ENCODE data around the gene ATP12A. TPM values are rescaled to one million over a fixed set of nuclear protein-coding genes. Genes with fewer than 3 reads are reported as not detected.

Gene ATP12A
- total RNA-seq, result not detected in 2 replicates

DNA sequence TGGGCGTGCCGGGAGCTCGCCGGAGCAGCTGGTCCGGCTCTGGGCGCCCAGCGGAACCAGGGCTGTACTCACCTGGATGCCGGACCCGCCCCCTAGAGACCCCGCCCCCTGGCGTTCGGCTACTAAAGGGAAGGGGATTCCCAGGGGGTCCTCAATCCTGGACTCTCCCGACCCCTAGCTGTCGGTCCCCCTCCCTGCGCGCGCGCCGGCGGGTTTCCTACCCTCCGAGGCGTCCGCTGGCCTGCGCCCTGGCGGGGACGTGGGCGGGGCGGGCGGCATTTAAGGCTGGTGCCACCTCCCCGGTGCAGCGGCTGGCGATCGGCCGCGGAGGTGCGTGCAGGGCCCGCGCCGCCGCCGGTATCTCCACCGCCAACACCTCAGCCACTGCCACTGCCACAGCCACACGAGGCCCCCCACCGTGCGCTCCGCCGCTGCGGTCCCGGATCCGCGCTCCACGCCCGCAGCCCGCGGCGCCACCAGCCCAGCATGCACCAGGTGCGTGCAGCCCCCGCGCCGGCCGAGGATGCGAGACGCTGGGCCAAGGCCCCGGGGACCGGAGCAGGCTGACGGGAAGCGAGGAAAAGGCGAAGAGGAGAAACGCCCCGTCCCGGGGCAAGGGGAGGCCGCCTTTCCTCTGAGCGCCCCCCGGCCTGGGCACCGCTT lies at the start of gene ATP12A:
TSS of gene ATP12A (plus strand) at position 151 of the 663 bp plus-strand sequence. CDS start at position 487, 336 bp downstream.
- no peak for DNase-seq (ENCODE audit: low read depth, low spot score)

DNA sequence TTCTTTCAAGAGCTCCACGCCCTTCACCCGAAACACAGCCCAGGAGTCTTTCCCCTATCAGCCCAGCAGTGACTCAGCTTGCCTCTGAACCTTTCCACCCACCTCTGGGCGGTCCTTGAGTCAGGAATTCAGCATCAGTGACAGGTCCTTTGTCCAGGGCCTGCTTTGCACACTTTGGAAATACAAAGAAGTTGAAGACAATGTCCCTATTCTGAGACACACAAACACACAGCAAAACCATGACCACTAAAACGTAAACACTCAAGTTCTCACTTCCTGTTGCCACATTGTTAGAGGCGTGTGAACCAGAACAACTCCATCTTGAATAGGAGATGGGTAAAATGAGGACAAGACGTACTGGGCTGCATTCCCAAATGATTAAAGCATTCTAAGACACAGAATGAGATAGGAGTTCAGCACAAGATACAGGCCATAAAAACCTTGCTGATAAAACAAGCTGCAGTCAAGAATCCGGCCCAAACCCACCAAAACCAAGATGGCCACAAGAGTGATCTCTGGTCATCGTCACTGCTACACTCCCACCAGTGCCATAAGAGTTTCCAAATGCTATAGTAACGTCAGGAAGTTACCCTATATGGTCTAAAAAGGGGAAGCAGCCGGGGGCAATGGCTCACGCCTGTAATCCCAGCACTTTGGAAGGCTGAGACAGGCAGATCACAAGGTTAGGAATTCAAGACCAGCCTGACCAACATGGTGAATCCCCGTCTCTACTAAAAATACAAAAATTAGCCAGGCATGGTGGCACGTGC lies 49.2 kb upstream of the ATP12A start:
- no peak for DNase-seq (ENCODE audit: low read depth, low spot score)

DNA sequence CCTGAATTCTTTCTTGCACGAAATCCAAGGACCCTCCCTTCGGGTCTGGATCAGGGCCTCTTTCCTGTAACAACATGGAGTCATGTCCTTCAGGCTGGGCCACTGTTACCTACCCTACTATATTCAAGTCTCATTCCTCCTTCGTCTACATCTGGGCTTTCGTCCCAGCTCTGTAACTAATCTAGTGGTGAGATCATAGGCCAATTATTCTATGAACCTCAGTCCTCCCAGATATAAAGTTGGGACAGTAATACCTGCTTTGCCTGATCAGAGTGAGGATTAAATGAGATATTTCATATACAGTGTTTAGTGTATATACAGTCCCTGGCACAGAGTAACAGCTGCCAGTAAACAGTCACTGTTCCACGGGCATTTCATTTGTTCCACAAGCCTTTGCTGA lies 48.3 kb upstream of the ATP12A start:
- no peak for DNase-seq (ENCODE audit: low read depth, low spot score)

DNA sequence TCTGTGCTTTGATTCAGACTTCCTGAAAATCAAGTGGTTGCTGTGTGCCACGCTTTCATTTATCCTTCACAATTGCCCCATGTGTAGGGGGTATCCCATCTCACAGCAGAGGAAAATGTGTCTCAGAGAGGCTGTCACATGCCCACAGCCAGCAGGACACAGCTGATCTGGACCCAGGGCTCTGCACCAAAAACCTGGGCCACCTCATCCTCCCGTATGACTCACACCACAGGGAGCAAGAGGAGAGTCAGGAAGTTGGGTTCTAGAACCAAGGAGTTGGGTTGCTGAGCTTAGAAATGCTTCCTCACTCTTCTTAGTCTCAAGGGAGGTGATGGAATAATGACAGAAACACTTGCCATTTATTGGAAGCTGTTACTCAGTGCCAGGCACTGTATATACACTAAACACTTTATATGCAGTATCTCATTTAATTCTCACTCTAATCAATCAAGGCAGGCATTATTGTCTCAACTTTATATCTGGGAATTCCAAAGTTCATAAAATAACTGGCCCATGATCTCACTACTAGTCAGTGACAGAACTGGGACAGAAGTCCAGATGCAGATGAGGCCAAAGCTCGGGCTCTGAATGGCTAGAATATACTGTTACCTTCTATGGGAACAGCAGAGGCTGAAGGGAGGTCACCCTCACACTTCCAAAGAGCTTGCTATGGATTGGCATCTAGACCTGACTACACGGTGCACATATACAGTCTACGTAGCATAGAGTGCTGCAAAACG lies 47.7 kb upstream of the ATP12A start:
- no peak for DNase-seq (ENCODE audit: low read depth, low spot score)

DNA sequence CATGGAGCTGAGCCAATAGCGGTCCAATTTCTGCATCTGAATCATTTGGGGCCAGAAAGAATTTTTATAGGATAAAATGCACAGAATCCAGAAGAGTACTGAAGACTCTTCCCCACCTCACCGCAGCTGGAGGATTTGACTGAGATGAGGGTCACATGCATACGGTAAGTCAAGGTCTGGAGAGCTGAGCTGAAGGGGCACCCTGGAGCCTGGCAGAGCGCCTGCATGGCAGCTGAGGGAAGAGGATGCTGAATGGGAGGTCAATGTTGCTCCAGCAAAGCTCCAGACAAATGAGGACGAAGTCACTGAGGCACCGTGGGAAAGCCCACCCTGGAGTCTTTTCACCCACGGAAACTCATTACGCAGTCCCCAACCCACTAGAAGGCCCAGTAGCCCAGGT lies 43.4 kb upstream of the ATP12A start:
- no peak for DNase-seq (ENCODE audit: low read depth, low spot score)

DNA sequence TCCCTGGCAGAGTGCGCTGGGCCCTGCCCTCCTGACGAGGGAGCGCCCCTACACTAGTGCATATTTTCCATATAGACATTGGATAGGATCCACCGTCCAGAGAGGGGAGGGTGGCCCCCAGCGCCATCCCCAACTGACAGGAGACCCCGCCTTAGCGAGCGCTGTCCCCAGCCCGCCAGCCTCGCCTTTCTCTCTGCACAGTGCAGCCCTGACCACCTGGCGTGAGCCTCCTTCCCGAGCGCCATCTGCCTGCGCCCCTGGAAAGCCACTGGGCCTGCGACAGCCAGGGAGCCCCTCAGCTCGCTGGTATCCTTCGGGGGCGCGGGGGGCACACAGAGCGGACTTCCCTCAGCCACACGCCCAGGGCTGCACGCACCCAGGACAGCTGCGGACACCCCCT lies 42.1 kb upstream of the ATP12A start:
- no peak for DNase-seq (ENCODE audit: low read depth, low spot score)

DNA sequence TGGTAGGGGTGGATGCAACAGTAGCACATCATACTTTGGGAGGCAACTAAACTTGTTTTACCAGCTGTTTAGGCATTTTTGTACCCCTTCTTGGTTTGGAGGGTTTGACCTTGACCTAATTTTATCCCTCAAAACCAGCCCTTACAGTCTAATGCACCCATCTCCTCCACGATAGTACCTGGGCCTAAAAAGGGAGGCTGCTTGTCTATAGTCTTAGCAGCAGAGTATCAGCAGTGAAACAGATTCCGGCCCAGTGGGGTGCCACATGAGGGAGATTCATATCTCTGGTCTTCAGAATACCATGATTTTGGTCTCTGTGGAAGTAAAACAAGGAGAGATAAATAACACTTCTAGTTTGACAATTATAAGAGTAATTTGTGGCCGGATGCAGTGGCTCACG lies 39.5 kb upstream of the ATP12A start:
- DNase-seq (ENCODE audit: low read depth, low spot score), result no peak

DNA sequence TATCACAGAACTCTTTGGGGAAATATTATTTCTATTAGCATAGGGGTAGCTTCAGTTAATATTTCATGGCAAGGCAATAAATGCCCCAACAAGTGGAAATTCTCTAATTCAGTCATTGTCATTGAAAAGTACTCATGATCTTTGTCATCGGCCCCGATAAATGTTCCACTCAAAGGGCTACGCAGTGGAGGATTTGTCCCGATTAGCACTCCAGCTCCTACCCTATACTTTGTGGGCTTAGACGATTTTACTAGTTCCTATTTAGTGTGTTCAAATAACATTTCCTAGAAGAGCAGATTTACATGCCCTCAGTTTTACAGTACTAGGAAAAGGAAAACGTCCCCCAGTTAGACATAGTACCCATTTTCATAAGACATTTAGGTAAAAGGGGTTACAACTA lies 38.0 kb upstream of the ATP12A start:
- DNase-seq (ENCODE audit: low read depth, low spot score), result no peak

DNA sequence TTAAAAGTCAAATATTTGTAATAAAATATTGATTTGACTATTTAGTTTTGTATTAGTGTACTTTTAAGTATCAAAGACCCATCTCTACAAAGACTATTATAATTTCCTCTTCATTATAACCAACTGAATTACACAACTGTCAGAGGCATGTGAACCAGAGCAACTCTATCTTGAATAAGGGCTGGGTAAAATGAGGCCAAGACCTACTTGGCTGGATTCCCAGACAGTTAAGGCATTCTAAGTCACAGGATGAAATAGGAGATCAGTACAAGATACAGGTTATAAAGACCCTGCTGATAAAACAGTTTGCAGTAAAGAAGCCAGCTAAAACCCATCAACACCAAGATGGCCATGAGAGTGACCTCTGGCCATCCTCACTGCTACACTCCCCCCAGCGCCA lies 36.2 kb upstream of the ATP12A start:
- DNase-seq (ENCODE audit: low read depth, low spot score), result no peak

DNA sequence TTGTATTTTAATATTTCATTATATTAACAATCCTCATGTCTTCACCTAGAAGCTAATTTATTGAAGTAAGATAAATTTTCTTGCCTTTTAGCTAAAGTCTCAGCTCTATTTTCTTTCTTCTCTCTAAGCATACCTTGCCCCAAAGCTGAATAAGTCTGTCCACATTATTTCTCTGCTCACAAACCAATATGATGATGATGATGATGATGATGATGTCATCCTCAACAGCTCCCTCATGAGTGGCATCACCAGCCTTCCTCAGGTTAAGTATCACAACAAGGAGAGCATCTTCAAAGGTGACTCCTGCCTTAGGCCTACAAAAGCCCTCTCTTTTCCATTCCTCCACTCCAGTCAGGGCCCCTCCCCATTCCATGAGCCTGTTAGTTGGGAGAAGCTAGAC lies 31.9 kb upstream of the ATP12A start:
- DNase-seq (ENCODE audit: low read depth, low spot score), result no peak

DNA sequence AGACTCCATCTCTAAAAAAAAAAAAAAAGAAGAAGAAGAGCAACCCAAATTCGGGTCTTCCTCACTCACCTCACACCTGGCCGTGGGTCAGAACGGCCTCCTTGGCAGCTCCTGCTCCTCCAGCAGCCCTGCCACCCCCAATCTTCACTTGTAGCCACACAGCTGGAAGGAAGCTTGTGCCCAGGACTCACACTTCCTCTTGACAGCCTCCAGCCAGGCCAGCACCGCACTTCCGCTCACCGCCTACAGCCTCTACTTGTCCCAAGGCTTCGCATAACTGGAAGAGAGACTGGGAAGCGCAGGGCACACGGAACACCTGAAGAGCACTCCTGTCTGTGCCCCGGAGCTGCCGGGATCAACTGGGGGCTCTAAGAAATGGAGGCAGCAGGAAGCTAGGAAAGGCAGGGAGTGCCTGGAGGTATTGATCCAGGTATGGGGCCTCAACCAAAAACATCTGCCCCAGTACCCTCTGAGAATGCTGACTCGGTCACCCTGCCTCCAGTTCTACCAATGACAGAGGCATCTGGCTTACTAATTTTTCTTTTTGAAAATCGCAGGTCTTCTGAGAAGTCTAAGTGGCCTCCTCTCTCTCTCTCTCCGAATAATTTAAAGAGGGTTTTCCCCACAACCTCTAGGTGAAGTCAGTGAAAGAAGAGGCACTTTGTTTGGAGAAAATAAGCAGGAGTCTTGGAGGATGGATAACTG lies 31.1 kb upstream of the ATP12A start:
- no peak for DNase-seq (ENCODE audit: low read depth, low spot score)

DNA sequence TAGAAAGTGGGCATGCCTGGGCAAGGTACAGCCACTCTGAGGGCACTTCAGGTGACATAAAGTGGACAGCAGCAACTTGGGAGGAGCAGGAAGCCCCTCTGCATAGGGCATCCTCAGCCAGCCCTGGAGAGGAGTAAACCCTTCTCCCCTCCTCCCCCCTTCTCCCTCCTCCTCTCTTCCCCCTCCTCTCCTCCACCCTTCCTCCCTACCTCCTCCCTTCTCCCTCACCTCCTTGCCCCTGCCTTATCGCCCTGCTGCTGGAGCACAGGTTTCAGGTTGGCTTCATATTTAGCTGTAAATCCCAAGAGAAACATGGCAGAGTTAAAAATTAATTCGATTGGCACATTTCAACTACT lies 30.5 kb upstream of the ATP12A start:
- DNase-seq (ENCODE audit: low read depth, low spot score), result no peak

DNA sequence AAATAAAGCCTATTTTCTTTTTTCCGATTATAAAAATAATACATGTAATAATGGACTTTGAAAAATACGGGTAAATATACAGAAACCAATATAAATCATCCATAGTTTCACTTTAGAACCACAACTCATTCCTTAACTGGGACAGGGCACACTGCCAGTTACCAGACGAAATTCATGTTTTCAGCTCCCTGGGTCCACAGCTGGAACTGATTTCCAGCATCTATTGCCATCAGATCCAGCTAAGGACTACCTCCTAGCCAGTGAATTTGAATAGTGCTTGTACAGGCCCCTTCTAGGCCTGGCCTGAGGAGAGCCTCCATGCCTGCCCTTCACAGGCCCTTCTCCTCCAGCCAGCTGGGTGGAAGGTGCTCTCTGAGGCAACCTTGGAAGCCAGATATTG lies 30.0 kb upstream of the ATP12A start:
- no peak for DNase-seq (ENCODE audit: low read depth, low spot score)

DNA sequence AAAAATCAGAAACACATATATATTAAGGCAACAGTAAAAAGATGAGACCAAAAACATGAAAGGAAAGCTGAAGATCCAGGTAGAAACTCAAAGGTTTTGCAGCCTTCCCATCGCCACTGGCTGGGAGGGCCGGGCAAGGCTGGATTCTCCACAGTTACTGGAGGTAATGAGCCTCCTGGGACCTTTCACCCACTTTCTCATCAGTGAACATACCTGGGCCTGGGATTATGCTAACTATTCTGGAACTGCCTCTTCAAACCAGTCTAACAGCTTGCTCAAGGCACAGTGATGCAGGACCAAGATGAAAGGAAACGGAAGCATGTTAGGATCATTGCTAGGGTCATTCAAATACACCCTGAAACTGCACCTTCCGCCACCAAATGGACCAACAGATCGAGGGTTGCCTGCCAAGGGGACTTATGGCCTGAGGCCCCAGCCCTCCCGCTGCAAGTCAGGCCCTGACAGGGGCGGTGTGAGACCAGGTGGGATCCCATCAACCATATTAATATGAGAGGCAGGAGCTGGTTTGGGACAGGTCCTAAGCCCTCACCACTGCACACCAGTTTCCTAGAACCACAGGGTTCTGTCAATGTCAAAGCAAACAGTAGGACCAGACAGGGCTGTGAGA lies 28.4 kb upstream of the ATP12A start:
- no peak for DNase-seq (ENCODE audit: low read depth, low spot score)

DNA sequence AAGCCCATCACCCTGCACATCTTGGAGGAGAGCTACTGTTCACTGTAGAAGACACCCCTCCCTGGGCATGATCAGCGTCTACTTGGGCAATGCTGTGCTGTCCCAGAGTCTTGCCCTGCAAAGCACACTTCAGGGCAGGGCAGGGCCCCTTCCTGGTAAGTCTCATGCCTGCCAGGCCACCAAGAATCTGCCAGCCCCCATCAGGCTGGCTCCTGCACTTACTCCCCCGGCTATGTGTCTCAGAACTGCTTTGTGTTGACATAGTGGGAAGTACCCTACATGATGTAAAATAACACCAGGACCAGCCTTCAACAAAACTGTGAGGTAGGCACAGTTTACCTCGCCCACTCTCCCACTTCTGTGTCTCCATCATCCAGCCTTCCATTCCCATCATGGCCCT lies 27.8 kb upstream of the ATP12A start:
- no peak for DNase-seq (ENCODE audit: low read depth, low spot score)

DNA sequence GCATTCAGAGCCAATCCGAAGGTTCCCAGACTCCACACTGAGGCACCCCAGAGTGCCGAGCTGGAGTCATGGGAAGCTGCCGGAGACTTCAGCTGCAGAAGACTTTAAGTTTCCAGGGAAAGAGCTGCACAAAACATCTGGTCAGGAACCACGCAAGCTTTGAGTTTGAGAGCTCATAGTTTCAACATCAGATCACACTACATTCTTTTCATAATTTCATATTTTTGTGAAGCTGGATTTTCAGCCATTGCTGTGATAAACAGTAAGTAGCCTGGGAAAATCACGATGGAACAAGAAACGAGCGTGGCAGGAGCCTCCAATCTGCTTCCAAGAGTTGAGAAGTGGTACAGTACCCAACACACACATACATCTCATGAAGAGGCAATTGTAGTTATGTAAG lies 25.5 kb upstream of the ATP12A start:
- no peak for DNase-seq (ENCODE audit: low read depth, low spot score)

DNA sequence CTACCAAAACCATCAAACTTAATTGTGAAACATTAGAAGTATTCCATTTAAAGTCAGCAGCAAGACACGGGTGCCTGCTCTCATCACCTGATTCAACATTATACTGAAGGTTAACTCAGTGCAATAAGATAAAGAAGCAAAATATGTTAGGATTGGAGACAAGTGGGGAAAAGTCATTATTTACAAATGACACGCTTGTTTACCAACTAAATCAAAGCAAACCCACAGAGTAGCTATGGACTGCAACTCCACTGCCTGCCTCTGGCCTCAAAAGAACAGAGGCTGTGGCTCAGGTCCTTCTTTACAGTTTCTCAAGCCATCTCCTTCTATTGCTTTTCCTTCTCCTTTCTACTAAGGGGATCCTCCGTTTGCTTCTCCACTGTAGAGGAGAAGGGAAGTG lies 21.0 kb upstream of the ATP12A start:
- no peak for DNase-seq (ENCODE audit: low read depth, low spot score)

DNA sequence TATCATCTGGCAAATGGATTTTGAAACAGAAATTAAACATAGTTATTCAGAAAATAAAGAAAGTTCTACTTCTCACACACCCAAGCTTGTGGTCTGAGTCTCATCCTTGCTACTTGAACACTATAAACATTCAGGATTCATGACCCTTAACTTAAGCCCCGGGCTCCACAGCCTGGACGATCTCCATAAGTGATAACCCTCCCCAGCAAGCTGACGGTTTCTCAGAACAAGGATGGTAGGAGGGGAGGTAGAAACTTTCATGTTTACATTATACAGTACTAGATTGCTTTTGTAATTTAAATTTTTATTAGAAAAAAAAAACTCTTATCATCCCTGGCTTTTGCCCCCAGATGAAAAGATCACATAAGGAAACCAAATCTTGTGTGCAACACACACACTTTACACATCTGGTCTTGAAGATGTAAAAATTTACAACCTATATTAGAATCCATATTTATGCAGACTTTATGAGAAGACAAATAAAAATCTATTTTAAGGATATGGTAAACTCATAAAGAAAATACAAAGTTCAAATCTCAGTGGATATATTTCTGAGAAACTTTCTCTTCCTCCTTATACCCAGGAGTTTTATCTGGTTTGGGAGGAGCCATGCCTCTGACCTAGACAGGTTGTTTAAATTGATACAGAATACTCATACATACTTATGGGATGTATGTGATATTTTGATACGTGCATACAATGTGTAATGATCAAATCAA lies 20.0 kb upstream of the ATP12A start:
- no peak for DNase-seq (ENCODE audit: low read depth, low spot score)

DNA sequence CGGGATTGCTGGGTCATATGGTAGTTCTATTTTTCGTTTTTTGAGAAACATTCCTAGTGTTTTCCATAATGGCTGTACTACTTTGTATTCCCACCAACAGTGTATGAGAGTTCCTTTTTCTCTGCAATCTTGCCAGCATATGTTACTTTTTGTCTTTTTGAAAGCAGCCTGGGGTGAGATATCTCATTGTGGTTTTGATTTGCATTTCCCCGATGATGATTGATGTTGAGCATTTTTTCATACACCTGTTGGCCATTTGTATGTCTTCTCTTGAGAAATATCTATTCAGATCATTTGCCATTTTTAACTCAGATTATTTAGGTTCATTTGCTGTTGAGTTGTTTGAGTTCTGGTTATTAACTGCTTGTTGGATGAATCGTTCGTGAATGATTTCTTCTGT lies 18.5 kb upstream of the ATP12A start:
- no peak for DNase-seq (ENCODE audit: low read depth, low spot score)

DNA sequence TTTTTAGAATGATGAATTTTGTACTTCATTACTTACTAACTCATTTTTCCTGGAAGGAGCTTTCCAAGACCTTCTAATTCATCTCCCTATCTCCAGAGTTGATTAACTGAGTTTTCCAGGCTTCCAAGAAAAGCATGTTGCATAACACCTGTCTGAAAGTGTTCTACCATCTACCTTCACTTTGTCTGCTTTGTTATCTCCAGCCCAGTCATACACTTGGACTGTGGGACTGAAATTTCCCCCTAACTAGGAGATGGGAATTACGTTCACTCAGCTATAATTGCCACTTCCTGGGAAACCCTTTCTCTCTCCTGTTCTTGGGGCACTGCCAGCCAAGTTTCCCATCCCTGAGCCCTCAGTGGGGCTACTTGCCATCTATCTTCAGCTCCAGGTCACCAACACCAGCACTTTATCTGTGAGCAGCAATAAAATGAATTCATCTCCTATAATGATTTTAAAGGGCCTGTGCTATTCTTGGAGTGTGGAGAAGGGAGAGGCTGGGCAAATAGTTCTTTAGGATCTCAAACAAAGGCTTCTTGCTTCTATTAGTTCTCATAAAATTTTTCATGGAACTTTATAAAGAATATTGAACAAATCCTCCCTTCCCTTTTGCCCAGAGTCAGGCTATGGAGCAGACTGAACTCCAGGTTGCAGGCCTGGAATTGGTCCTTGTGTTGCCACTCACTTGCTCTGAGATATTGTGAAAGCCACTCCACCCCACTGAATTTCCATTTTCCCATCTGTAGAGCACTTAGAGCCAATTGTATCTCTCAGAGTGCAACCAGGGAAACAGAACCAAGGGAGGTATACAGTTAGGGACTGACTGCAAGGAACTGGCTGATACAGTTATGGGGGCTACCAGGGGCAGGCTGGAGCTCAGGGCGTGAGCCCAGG lies 17.8 kb upstream of the ATP12A start:
- no peak for DNase-seq (ENCODE audit: low read depth, low spot score)

All from pulmonary artery endothelial cell (primary cell).